ENCODE data around the gene KMT2D. TPM values are rescaled to one million over a fixed set of nuclear protein-coding genes. Genes with fewer than 3 reads are reported as not detected.

KMT2D gene
- total RNA-seq, 1 donor from 2014 or later, result 38.8 TPM

GRCh38 chr12:49039421-49040363, 20.9 kb downstream of the KMT2D start:
- no peak for DNase-seq (ENCODE audit: extremely low spot score in 2 of 2)
- Histone ChIP-seq H3K27ac (no peak overlapping the region), H3K36me3 (peaks cover 0 to 91% of the 10 kb centered on the region in 2 donors), H3K9me3 (no peaks in the 10 kb centered on the region), H3K4me1 (no peaks in the 10 kb centered on the region), H3K4me3 (no peak overlapping the region), H3K27me3 (no peaks in the 10 kb centered on the region)
- TF ChIP-seq POLR2AphosphoS5 (IDR thresholded peaks at IDR 0.05; ENCODE audit: insufficient read depth in 1 of 2, low read depth in 1 of 2) (no peak), POLR2A (IDR thresholded peaks at IDR 0.05) (no peak), CTCF (IDR thresholded peaks at IDR 0.05) (no peak)
- intact Hi-C loops (cut with DNase I), result no loop called here

- Histone ChIP-seq H3K27ac (no peak overlapping the region), H3K27me3 (no peaks in the 10 kb centered on the region), H3K4me3 (no peak overlapping the region), H3K36me3 (peaks cover 0 to 91% of the 10 kb centered on the region in 2 donors), H3K9me3 (no peaks in the 10 kb centered on the region), H3K4me1 (no peaks in the 10 kb centered on the region)
- no peak for TF ChIP-seq CTCF (IDR thresholded peaks at IDR 0.05)
- TF ChIP-seq POLR2AphosphoS5 (IDR thresholded peaks at IDR 0.05; ENCODE audit: insufficient read depth in 1 of 2, low read depth in 1 of 2), result no peak
- intact Hi-C loops (cut with DNase I), result no loop called here
- DNase-seq (ENCODE audit: extremely low spot score in 2 of 2), result no peak
Observed at GRCh38 chr12:49038291-49038955, 22.2 kb downstream of the KMT2D start.

DNA sequence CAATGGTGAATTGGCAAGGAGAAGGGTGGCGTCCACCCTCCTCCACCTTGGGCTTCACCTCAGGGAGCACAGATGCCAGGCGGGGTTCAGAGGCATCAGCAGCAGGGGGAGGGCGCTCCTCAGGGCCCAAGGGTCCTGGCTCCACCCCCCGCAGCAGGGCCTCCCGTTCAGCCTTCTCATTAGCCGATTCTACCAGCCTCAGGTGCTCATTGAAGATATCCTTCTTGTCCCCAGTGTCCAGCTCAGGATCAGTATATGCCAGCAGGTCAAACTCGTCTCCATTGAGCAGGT, 22.7 kb downstream of the KMT2D start:
- Histone ChIP-seq H3K27me3 (no peaks in the 10 kb centered on the region), H3K4me3 (no peak overlapping the region), H3K27ac (no peak overlapping the region), H3K9me3 (no peaks in the 10 kb centered on the region), H3K4me1 (no peaks in the 10 kb centered on the region), H3K36me3 (peaks cover 0 to 91% of the 10 kb centered on the region in 2 donors)
- intact Hi-C loops (cut with DNase I), result no loop called here
- TF ChIP-seq POLR2AphosphoS5 (IDR thresholded peaks at IDR 0.05; ENCODE audit: insufficient read depth in 1 of 2, low read depth in 1 of 2) (no peak), POLR2A (IDR thresholded peaks at IDR 0.05) (no peak), CTCF (IDR thresholded peaks at IDR 0.05) (no peak)
- no peak for DNase-seq (ENCODE audit: extremely low spot score in 2 of 2)

- TF ChIP-seq POLR2A (IDR thresholded peaks at IDR 0.05), result no peak
- TF ChIP-seq CTCF (IDR thresholded peaks at IDR 0.05), result no peak
- no peak for TF ChIP-seq POLR2AphosphoS5 (IDR thresholded peaks at IDR 0.05; ENCODE audit: insufficient read depth in 1 of 2, low read depth in 1 of 2)
- no peaks in the 10 kb centered on the region for H3K9me3 ChIP-seq
- no peaks in the 10 kb centered on the region for H3K4me1 ChIP-seq
- no peak for DNase-seq (ENCODE audit: extremely low spot score in 2 of 2)
- H3K27me3 ChIP-seq, result no peaks in the 10 kb centered on the region
- no peak overlapping the region for H3K27ac ChIP-seq
- H3K36me3 ChIP-seq, result peaks cover 0 to 91% of the 10 kb centered on the region in 2 donors
- no peak overlapping the region for H3K4me3 ChIP-seq
- intact Hi-C loops (cut with DNase I), result no loop called here
Observed at GRCh38 chr12:49037111-49037946, 23.3 kb downstream of the KMT2D start.
